GM19438 (cell line): ENCODE measurements around the gene TAS2R30.

Experiments used
- ATAC-seq: cut with Tn5 transposase; IDR thresholded peaks from one replicate; pipeline ENCODE4 v1.9.1; 2021; ENCODE audit warnings: low read depth; ENCODE audit not compliant: unreplicated experiment

TAS2R30 gene

GRCh38 chr12:11134305-11134704 lies at the start of gene TAS2R30:
Gene TAS2R30, minus strand, starts transcription at chr12:11134644. Its CDS starts 400 bp downstream, at chr12:11134244.
- no peak for ATAC-seq

- no peak for ATAC-seq
Observed at GRCh38 chr12:11183011-11183410, 48.6 kb upstream of the TAS2R30 start.

GRCh38 chr12:11182529-11182928 lies 48.1 kb upstream of the TAS2R30 start:
- ATAC-seq: no peak

GRCh38 chr12:11178250-11178649 lies 43.8 kb upstream of the TAS2R30 start:
- ATAC-seq: no peak

- no peak for ATAC-seq
Observed at GRCh38 chr12:11174022-11174421, 39.6 kb upstream of the TAS2R30 start.

GRCh38 chr12:11171969-11172675 lies 37.7 kb upstream of the TAS2R30 start:
- ATAC-seq: no peak

- peak; percentile 99 for ATAC-seq
Observed at GRCh38 chr12:11171145-11171968, 36.9 kb upstream of the TAS2R30 start, which contains the start of gene SMIM10L1. Gene SMIM10L1, plus strand, starts transcription at chr12:11171194. Its CDS starts 163 bp downstream, at chr12:11171357.

GRCh38 chr12:11170810-11171144 lies 36.3 kb upstream of the TAS2R30 start:
- ATAC-seq: no peak

DNA sequence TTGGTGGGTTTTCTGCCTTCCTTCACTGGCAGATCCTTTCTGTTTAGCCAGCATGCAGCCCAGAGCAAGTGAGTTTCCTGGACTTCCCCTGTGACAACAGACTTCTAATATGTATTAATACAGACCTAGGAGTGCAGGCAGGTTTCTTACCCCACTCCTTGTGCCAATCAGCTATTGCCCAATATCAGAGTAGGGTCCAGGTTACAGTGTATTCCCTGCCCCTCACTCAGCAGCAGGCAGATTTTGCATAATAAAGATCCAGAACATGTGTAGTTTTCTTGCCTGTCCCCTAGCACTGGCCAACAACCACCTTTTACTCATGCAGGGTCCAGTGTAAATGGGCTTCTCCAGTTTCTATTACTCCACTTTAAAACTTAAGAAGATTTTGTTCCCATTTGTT lies 31.9 kb upstream of the TAS2R30 start:
- no peak for ATAC-seq

DNA sequence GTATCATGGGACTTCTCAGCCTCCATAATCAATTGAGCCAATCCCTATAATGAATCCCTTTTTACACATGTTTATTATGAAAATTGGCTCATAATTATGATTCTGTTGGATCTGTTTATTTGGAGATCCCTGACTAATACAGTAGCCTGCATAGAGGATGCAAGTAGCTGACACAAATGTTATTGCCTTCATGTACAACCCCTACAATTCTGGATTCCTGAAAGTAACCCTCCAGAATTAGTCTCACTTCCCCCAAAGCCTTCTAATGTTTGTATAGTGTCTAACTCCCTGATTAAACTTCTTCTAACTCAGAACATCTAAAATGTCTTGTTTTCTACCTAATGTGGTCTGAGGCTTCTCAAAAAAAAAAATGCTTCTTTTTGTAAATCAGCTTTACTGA lies 29.9 kb upstream of the TAS2R30 start:
- ATAC-seq: no peak

- no peak for ATAC-seq
Observed at GRCh38 chr12:11162502-11162901, 28.1 kb upstream of the TAS2R30 start.

DNA sequence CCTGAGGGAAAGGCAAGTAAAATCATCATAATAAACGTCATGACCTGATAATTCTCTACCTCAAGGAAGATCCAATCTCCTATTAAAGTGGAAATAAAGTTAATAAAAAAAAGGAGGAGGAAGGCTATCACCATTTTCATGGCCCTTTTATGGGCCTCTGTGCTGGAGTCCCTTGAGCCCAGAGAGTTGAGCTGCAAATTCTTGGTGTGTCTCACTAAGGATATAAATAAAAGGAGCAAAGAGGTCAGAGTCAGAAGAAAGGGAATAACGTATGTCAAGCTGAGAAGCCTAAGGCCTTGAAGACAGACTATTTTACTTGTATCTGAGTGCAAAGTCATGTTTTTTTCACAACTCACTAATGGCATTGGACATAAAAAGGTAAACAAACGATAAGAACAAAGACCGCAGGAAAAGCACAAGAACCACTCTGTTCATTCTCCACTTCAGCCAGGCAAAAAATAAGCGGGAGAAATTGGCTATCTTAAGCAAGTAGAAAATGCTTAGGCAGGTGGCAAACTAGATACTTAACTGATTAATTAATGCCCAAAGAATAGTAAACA lies 24.5 kb upstream of the TAS2R30 start:
- no peak for ATAC-seq

- no peak for ATAC-seq
Observed at GRCh38 chr12:11154400-11154925, 20.0 kb upstream of the TAS2R30 start.

DNA sequence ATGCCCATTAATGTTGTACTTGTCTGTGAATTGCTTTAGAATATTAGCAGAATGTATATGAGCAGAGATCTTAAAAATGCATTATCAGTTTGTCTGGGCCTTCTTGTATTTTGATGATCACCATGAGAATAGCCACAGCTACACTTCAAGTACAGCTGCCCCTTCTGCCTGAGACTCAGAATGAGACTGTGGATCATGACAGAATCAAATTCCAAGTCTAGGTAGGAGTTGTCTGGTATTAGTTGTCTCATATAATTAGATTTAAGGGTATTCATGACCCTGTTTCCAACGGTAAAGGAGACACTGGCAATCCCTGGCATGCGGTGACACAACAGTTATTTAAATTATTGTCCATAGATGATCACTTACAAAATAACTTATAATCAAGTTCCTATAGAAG lies 18.3 kb upstream of the TAS2R30 start:
- ATAC-seq: no peak

GRCh38 chr12:11150832-11151231 lies 16.4 kb upstream of the TAS2R30 start:
- ATAC-seq: no peak

- ATAC-seq: no peak
Observed at GRCh38 chr12:11147420-11147819, 13.0 kb upstream of the TAS2R30 start.

GRCh38 chr12:11144297-11144696 lies 9.9 kb upstream of the TAS2R30 start:
- no peak for ATAC-seq

GRCh38 chr12:11143352-11143751 lies 8.9 kb upstream of the TAS2R30 start:
- ATAC-seq: no peak

DNA sequence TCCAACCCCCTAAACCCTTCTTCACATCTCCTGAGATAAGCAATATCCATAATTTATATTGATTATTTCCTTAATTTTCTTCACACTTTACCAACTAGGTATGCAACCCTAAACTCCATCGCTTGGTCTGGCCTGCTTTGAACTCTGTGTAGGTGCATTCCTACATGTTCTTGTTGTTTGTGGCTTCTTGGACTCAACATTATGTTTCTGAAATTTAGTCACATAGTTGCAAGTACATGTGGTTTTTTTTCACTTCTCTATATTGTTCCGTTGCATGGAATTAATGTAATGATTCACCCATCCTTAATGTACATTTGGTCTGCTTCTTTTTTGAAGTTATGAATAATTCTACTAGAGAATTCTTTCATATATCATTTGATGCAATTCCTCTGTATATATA lies 1.6 kb upstream of the TAS2R30 start:
- ATAC-seq: no peak

- no peak for ATAC-seq
Observed at GRCh38 chr12:11133816-11134215, 628 bp downstream of the TAS2R30 start.

DNA sequence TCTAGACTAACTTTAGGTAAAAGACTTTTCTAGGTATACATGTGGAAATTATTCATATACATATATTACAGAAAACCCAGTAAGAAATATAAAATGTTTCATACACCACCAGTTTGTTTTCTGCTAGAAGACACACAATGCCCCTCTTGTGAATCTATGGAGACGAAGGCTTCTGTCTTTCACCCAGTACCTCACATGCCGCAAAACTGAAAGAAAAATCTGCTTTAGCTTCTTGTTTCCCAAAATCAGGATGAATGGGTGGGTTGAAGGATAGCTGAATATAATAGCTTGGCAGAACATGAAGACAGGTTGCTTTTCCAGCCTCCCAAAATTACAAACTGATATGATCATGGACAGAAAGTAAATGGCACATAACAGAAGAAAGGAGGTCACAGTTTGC lies 1.3 kb downstream of the TAS2R30 start:
- no peak for ATAC-seq
